Panc1 (cell line): Measurements from ENCODE around the gene ZFYVE28. TPM values are rescaled to one million over a fixed set of nuclear protein-coding genes. Genes with fewer than 3 reads are reported as not detected.

Experiments
- ATAC-seq: fragments of 200-7000 bp; cut with Tn5 transposase; 2 replicates; pipeline ENCODE4 v1.9.1; 2020; ENCODE audit warnings: mild to moderate bottlenecking, moderate library complexity
- BruUV-seq: library from RNA; stranded (reverse); fragments of 400-500 nt; replicated peaks from 2 replicates; lab custom pipeline; 2021; lab: Mats Ljungman, UMichigan
- CTCF ChIA-PET: fragments of 300-600 bp; sonication (Branson Sonifier 250); formaldehyde crosslinking; loops from one replicate; lab custom pipeline; 2022; ENCODE audit warnings: antibody characterized with exemption; lab: Charles Lee
- POLR2A ChIA-PET: fragments of 300-600 bp; sonication (Branson Sonifier 250); formaldehyde crosslinking; loops from one replicate; lab custom pipeline; 2022; ENCODE audit warnings: antibody characterized with exemption; lab: Charles Lee
- DNase-seq: peaks from one replicate; pipeline ENCODE4 v3.0.0-alpha.2; 2010; ENCODE audit warnings: low read depth, low spot score
- H3K27ac ChIP-seq: 2 replicates; pipeline ENCODE4 v1.5.1; 2011; ENCODE audit warnings: mild to moderate bottlenecking, low read length, inconsistent platforms
- H3K27me3 ChIP-seq: fragments of 200-500 bp; sonication (Bioruptor generic); 2 replicates; pipeline ENCODE4 v1.6.0; 2014; ENCODE audit warnings: low read length, inconsistent platforms; ENCODE audit not compliant: control insufficient read depth, insufficient read depth
- H3K36me3 ChIP-seq: fragments of 200-500 bp; sonication (Bioruptor generic); 2 replicates; pipeline ENCODE4 v1.5.1; 2014; ENCODE audit warnings: inconsistent platforms, mild to moderate bottlenecking, low read length, moderate library complexity; ENCODE audit not compliant: control insufficient read depth, insufficient read depth
- H3K4me1 ChIP-seq: 2 replicates; pipeline ENCODE4 v1.5.1; 2011; ENCODE audit warnings: inconsistent platforms, mild to moderate bottlenecking, low read length, moderate library complexity; ENCODE audit not compliant: control insufficient read depth, insufficient read depth
- H3K4me3 ChIP-seq, 2 experiments: 2 replicates each; pipeline ENCODE4 v1.5.1; 2011 to 2012; ENCODE audit warnings: low read depth in 2 of 2, low read length in 2 of 2, mild to moderate bottlenecking in 2 of 2, inconsistent platforms in 1 of 2, moderate library complexity in 1 of 2
- H3K9me3 ChIP-seq: fragments of 200-500 bp; sonication (Bioruptor generic); 2 replicates; pipeline ENCODE4 v1.5.1; 2014; ENCODE audit warnings: low read depth, mild to moderate bottlenecking, inconsistent platforms, low read length, moderate library complexity; ENCODE audit not compliant: control insufficient read depth, insufficient read depth
- POLR2AphosphoS5 ChIP-seq: IDR thresholded peaks from 2 replicates; pipeline ENCODE4 v1.6.1; 2012; ENCODE audit warnings: mild to moderate bottlenecking, low read depth, low read length, moderate library complexity
- SIN3A ChIP-seq: IDR thresholded peaks from 2 replicates; pipeline ENCODE4 v1.6.1; 2012; ENCODE audit warnings: low read depth, mild to moderate bottlenecking, low read length, moderate library complexity, borderline replicate concordance; ENCODE audit not compliant: insufficient read depth
- TCF7L2 ChIP-seq: IDR thresholded peaks from 2 replicates; pipeline ENCODE4 v1.6.1; 2011; ENCODE audit warnings: mild to moderate bottlenecking, low read depth, low read length, inconsistent platforms
- in situ Hi-C: cut with HindIII; loops from 2 replicates; pipeline ENCODE4 v1.10.0; 2016; ENCODE audit warnings: low sequenced_read_pairs, low pct_unique_long_range_greater_than_20kb
- intact Hi-C: fragments of 100-400 bp; cut with micrococcal nuclease; formaldehyde crosslinking; loops from one replicate; pipeline ENCODE4 v1.10.0; 2022; ENCODE audit not compliant: unreplicated experiment
- total RNA-seq: library from RNA; stranded (reverse); gene quantifications from one replicate; pipeline ENCODE4 v1.2.1, GENCODE V29; 2021; ENCODE audit not compliant: unreplicated experiment
- TF ChIP-seq, protein P1 (sequence below): fragments of 450-650 bp; IDR thresholded peaks from 2 replicates; pipeline ENCODE4 v1.5.1; 2017; ENCODE audit warnings: mild to moderate bottlenecking
- TF ChIP-seq, protein P2 (sequence below), 2 experiments: IDR thresholded peaks; 2 replicates each; pipeline ENCODE4 v1.6.1; 2011 to 2012; ENCODE audit warnings: low read depth in 2 of 2, control low read depth in 1 of 2, low read length in 1 of 2, mild to moderate bottlenecking in 1 of 2, moderate library complexity in 1 of 2; ENCODE audit not compliant: insufficient read depth in 1 of 2

Gene ZFYVE28
- total RNA-seq, 1 experiment from 2014 or later: 11.9 TPM

DNA sequence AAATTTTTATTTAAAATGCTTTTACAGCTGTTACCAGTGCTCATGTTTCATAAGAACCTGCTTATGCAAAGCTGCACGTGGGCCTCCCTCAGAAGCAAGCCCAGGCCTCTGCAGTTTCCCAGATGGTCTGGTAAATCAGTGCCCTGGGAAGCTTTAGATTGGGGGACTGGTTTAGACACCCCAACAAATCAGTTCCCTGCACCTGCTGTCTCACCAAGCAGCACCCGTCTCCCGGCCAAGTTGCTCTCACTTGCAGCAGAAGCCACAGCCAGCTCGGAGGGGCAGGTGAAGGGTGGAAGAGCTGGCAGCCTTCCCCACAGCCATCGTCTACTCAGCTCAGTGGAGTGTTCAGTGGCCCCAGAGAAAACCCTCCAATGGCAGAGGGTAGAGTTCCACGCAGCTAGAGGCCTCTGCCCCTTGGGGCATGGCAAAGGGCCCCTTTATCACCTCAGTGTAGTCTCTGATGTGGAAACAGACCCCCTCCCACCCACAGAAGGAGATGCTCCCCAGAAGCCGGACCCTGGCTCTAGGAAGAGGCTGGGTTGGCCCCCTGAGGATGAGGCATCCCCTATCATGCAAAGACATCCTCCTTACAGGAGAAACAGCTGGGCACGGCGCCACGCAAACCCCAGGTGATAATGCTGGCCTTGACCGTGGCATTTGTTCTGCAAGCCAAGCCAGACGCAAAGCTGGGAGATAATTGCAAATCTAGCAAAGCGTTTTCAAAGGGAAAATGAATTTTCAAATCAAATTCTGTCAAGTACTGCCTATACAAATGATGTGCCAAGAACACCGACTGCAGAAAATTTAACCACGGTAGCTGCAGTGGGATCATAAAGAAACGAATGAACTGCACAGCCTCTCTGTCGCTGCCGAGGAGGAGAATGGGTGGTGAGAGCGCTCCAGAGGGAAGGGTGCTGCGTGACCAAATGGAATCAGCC, 51.9 kb downstream of the ZFYVE28 start:
- CTCF ChIA-PET: no interaction called here
- TF ChIP-seq SIN3A (no peak), TCF7L2 (no peak), POLR2AphosphoS5 (no peak)
- TF ChIP-seq, protein P1, sequence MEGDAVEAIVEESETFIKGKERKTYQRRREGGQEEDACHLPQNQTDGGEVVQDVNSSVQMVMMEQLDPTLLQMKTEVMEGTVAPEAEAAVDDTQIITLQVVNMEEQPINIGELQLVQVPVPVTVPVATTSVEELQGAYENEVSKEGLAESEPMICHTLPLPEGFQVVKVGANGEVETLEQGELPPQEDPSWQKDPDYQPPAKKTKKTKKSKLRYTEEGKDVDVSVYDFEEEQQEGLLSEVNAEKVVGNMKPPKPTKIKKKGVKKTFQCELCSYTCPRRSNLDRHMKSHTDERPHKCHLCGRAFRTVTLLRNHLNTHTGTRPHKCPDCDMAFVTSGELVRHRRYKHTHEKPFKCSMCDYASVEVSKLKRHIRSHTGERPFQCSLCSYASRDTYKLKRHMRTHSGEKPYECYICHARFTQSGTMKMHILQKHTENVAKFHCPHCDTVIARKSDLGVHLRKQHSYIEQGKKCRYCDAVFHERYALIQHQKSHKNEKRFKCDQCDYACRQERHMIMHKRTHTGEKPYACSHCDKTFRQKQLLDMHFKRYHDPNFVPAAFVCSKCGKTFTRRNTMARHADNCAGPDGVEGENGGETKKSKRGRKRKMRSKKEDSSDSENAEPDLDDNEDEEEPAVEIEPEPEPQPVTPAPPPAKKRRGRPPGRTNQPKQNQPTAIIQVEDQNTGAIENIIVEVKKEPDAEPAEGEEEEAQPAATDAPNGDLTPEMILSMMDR: no peak
- TF ChIP-seq, protein P2, sequence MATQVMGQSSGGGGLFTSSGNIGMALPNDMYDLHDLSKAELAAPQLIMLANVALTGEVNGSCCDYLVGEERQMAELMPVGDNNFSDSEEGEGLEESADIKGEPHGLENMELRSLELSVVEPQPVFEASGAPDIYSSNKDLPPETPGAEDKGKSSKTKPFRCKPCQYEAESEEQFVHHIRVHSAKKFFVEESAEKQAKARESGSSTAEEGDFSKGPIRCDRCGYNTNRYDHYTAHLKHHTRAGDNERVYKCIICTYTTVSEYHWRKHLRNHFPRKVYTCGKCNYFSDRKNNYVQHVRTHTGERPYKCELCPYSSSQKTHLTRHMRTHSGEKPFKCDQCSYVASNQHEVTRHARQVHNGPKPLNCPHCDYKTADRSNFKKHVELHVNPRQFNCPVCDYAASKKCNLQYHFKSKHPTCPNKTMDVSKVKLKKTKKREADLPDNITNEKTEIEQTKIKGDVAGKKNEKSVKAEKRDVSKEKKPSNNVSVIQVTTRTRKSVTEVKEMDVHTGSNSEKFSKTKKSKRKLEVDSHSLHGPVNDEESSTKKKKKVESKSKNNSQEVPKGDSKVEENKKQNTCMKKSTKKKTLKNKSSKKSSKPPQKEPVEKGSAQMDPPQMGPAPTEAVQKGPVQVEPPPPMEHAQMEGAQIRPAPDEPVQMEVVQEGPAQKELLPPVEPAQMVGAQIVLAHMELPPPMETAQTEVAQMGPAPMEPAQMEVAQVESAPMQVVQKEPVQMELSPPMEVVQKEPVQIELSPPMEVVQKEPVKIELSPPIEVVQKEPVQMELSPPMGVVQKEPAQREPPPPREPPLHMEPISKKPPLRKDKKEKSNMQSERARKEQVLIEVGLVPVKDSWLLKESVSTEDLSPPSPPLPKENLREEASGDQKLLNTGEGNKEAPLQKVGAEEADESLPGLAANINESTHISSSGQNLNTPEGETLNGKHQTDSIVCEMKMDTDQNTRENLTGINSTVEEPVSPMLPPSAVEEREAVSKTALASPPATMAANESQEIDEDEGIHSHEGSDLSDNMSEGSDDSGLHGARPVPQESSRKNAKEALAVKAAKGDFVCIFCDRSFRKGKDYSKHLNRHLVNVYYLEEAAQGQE (IDR thresholded peaks at IDR 0.05; ENCODE audit: insufficient read depth in 1 of 2, low read depth in 2 of 2, low read length in 1 of 2): no peak
- H3K27ac ChIP-seq: no peak overlapping the region
- H3K27me3 ChIP-seq: no peaks in the 10 kb centered on the region
- no peaks in the 10 kb centered on the region for H3K4me1 ChIP-seq
- in situ Hi-C loops: no loop called here
- BruUV-seq: no TSS peak
- no peak for ATAC-seq
- no peaks in the 10 kb centered on the region for H3K36me3 ChIP-seq
- intact Hi-C loops: no loop called here
- POLR2A ChIA-PET: no interaction called here
- DNase-seq: no peak
- no peak overlapping the region for H3K4me3 ChIP-seq
- no peaks in the 10 kb centered on the region for H3K9me3 ChIP-seq

GRCh38 chr4:2365913-2366210, 52.6 kb downstream of the ZFYVE28 start:
- in situ Hi-C loops: no loop called here
- H3K4me1 ChIP-seq: no peaks in the 10 kb centered on the region; the same call in 1 of the 2 replicates
- BruUV-seq: no TSS peak
- no peak overlapping the region for H3K4me3 ChIP-seq
- CTCF ChIA-PET: no interaction called here
- TF ChIP-seq POLR2AphosphoS5 (no peak), SIN3A (no peak), TCF7L2 (no peak)
- TF ChIP-seq, protein P2 (IDR thresholded peaks at IDR 0.05; ENCODE audit: insufficient read depth in 1 of 2, low read depth in 2 of 2, low read length in 1 of 2): no peak
- TF ChIP-seq, protein P1: no peak
- intact Hi-C loops: no loop called here
- H3K36me3 ChIP-seq: no peaks in the 10 kb centered on the region
- ATAC-seq: no peak
- POLR2A ChIA-PET: no interaction called here
- DNase-seq: no peak
- no peak overlapping the region for H3K27ac ChIP-seq
- H3K27me3 ChIP-seq: no peaks in the 10 kb centered on the region
- no peaks in the 10 kb centered on the region for H3K9me3 ChIP-seq
